SK-N-SH (cell line): ENCODE data around the gene B3GAT3. TPM values are rescaled to one million over a fixed set of nuclear protein-coding genes. Genes with fewer than 3 reads are reported as not detected.

Experiments used
- CTCF ChIA-PET: fragments of 300-600, 350-600 bp; formaldehyde crosslinking; extraction: SDS; loops from one replicate; lab custom pipeline; 2021; lab: Yijun Ruan, JAX
- POLR2A ChIA-PET: fragments of 350-600 bp; sonication (Branson Sonifier 250); formaldehyde crosslinking; extraction: SDS; loops from one replicate; lab custom pipeline; 2020; ENCODE audit warnings: antibody characterized with exemption, inconsistent platforms; lab: Yijun Ruan, JAX
- DNase-seq: peaks from one replicate; pipeline ENCODE4 v3.0.0; 2012
- H2AFZ ChIP-seq: fragments of 200-600 bp; sonication (generic); 2 replicates; pipeline ENCODE4 v1.8.1; 2016; ENCODE audit warnings: antibody characterized with exemption, mild to moderate bottlenecking, low read depth
- H3F3A ChIP-seq: fragments of 200-600 bp; sonication (generic); replicated peaks from 2 replicates; pipeline ENCODE3; 2016; ENCODE audit warnings: antibody characterized with exemption, mild to moderate bottlenecking; ENCODE audit not compliant: insufficient read depth
- H3K27ac ChIP-seq, 2 experiments: fragments of 200-500 bp in 1 of 2; fragments of 200-600 bp in 1 of 2; sonication (Bioruptor generic) in 1 of 2; sonication (generic), shearing (Covaris generic) in 1 of 2; 2 replicates each; pipeline versions ENCODE4 v1.5.1 to v1.6.1; 2014 to 2016; ENCODE audit warnings: low read depth in 2 of 2, inconsistent platforms in 1 of 2, low read length in 1 of 2, mild to moderate bottlenecking in 1 of 2, mixed read lengths in 1 of 2
- H3K27me3 ChIP-seq: fragments of 200-600 bp; sonication (generic), shearing (Covaris generic); 2 replicates; pipeline ENCODE4 v1.6.1; 2016; ENCODE audit warnings: mixed run types; ENCODE audit not compliant: insufficient read depth
- H3K36me3 ChIP-seq, 2 experiments: fragments of 200-500 bp in 1 of 2; fragments of 200-600 bp in 1 of 2; sonication (Bioruptor generic) in 1 of 2; sonication (generic) in 1 of 2; replicated peaks in 1 of 2; 2 replicates each; pipeline versions ENCODE3 to v1.5.1; 2014 to 2016; ENCODE audit warnings: low read length in 1 of 2, mild to moderate bottlenecking in 1 of 2; ENCODE audit not compliant: insufficient read depth in 2 of 2, control insufficient read depth in 1 of 2
- H3K4me1 ChIP-seq, 2 experiments: fragments of 200-500 bp in 1 of 2; fragments of 200-600 bp in 1 of 2; sonication (Bioruptor generic) in 1 of 2; sonication (generic), shearing (Covaris generic) in 1 of 2; 2 replicates each; pipeline versions ENCODE4 v1.5.1 to v1.6.1; 2014 to 2016; ENCODE audit warnings: low read depth in 1 of 2, low read length in 1 of 2, mixed run types in 1 of 2; ENCODE audit not compliant: insufficient read depth in 2 of 2, control insufficient read depth in 1 of 2
- H3K4me2 ChIP-seq: fragments of 200-600 bp; sonication (generic), shearing (Covaris generic); 2 replicates; pipeline ENCODE4 v1.6.1; 2017; ENCODE audit warnings: mixed run types
- H3K4me3 ChIP-seq, 2 experiments: fragments of 200-500 bp in 1 of 2; fragments of 200-600 bp in 1 of 2; sonication (Bioruptor generic) in 1 of 2; sonication (generic), shearing (Covaris generic) in 1 of 2; 2 replicates each; pipeline versions ENCODE4 v1.5.1 to v1.8.1; 2014 to 2016; ENCODE audit warnings: low read depth in 2 of 2, inconsistent platforms in 1 of 2, low read length in 1 of 2, mild to moderate bottlenecking in 1 of 2, mixed read lengths in 1 of 2, moderate library complexity in 1 of 2
- H3K79me2 ChIP-seq: fragments of 200-600 bp; sonication (generic); 2 replicates; pipeline ENCODE4 v1.8.1; 2017; ENCODE audit warnings: mild to moderate bottlenecking; ENCODE audit not compliant: insufficient read depth
- H3K9ac ChIP-seq: fragments of 200-600 bp; sonication (generic); 2 replicates; pipeline ENCODE4 v1.6.1; 2017; ENCODE audit warnings: mixed run types
- H3K9me2 ChIP-seq: fragments of 200-600 bp; sonication (generic); 2 replicates; pipeline ENCODE4 v1.6.1; 2017; ENCODE audit warnings: mixed run types
- H3K9me3 ChIP-seq: fragments of 200-600 bp; sonication (generic); 2 replicates; pipeline ENCODE4 v1.6.1; 2017; ENCODE audit warnings: mixed run types, mild to moderate bottlenecking, moderate library complexity
- H4K20me1 ChIP-seq: fragments of 200-600 bp; sonication (generic); 2 replicates; pipeline ENCODE4 v1.6.1; 2017; ENCODE audit warnings: mild to moderate bottlenecking, mixed run types; ENCODE audit not compliant: insufficient read depth
- GABPA ChIP-seq: IDR thresholded peaks from 2 replicates; pipeline ENCODE4 v1.4.0; 2012; ENCODE audit warnings: low read depth, mild to moderate bottlenecking
- MXI1 ChIP-seq: IDR thresholded peaks from 2 replicates; pipeline ENCODE4 v1.6.1; 2012; ENCODE audit warnings: mild to moderate bottlenecking, low read depth, low read length, improper control_type of control experiment
- NRF1 ChIP-seq: IDR thresholded peaks from 2 replicates; pipeline ENCODE4 v1.6.1; 2012; ENCODE audit warnings: low read depth, mild to moderate bottlenecking, low read length
- POLR2AphosphoS5 ChIP-seq: IDR thresholded peaks from 2 replicates; pipeline ENCODE4 v1.6.1; 2012; ENCODE audit warnings: low read depth, low read length
- RAD21 ChIP-seq: IDR thresholded peaks from 2 replicates; pipeline ENCODE4 v1.6.1; 2012; ENCODE audit warnings: mild to moderate bottlenecking, low read length
- RFX5 ChIP-seq: IDR thresholded peaks from 2 replicates; pipeline ENCODE4 v1.6.1; 2012; ENCODE audit warnings: mild to moderate bottlenecking, improper control_type of control experiment, low read length
- RXRA ChIP-seq: IDR thresholded peaks from 2 replicates; pipeline ENCODE4 v1.4.0; 2012; ENCODE audit warnings: low read depth, mild to moderate bottlenecking, borderline replicate concordance
- YY1 ChIP-seq: IDR thresholded peaks from 2 replicates; pipeline ENCODE4 v1.4.0; 2012; ENCODE audit warnings: low read depth, mild to moderate bottlenecking
- WGBS: methylation state at CpG from one replicate; pipeline ENCODE4 v1.1.6; 2017; ENCODE audit warnings: low lambda C conversion rate; 5-methylcytosine and 5-hydroxymethylcytosine counted together
- polyA plus RNA-seq, 3 experiments: library from polyadenylated mRNA; depleted of rRNA; stranded (reverse); fragments of >200 nt; gene quantifications; 2 replicates each; pipeline ENCODE4 v1.2.3, GENCODE V29; 2012
- TF ChIP-seq, protein P1 (sequence below): IDR thresholded peaks from 2 replicates; pipeline ENCODE4 v1.6.1; 2012; ENCODE audit warnings: mild to moderate bottlenecking, low read depth, low read length, moderate library complexity
- TF ChIP-seq, protein P2 (sequence below): IDR thresholded peaks from 2 replicates; pipeline ENCODE4 v1.4.0; 2012; ENCODE audit warnings: low read depth, borderline replicate concordance
- TF ChIP-seq, protein P3 (sequence below): fragments of 150-350 bp; IDR thresholded peaks from 2 replicates; pipeline ENCODE4 v1.6.1; 2017; ENCODE audit warnings: antibody characterized with exemption, low read length, low read depth, borderline replicate concordance
- TF ChIP-seq, protein P4 (sequence below): IDR thresholded peaks from 2 replicates; pipeline ENCODE4; 2012
- TF ChIP-seq, protein P5 (sequence below): fragments of 200-600 bp; sonication (generic); IDR thresholded peaks from 2 replicates; pipeline ENCODE4 v1.6.1; 2017; ENCODE audit warnings: antibody characterized with exemption, mild to moderate bottlenecking, moderate library complexity

The B3GAT3 gene
- polyA plus RNA-seq, 1 of the 3 experiments (the other 2 are of a cell fraction): 104 TPM

DNA sequence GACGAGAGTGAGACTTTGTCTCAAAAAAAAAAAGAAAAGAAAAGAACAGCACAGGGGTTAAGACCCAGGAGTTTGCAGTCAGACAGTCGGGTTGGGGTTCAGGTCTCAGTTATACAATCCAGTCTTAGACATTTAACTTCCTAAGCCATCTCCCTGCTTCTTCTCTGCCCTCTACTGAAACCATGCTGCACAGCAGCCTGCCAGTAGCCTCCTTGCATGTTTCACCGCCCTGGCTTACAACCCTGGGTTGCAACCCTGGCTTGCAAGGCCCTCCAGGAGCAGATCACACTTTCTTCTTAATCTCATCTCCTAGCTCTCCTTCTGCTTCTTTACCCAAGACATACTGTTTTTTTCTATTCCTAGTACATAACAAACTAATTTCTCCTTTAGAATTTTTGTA lies 5.9 kb upstream of the B3GAT3 start:
- Histone ChIP-seq H3K27ac (no peak overlapping the region), H3K4me1 (no peaks in the 10 kb centered on the region)
- CTCF ChIA-PET: interaction anchor here (1.4 kb wide), 1 partner anchor 203 kb away, joined by 3 read pairs; no protein-coding TSS in a partner anchor

DNA sequence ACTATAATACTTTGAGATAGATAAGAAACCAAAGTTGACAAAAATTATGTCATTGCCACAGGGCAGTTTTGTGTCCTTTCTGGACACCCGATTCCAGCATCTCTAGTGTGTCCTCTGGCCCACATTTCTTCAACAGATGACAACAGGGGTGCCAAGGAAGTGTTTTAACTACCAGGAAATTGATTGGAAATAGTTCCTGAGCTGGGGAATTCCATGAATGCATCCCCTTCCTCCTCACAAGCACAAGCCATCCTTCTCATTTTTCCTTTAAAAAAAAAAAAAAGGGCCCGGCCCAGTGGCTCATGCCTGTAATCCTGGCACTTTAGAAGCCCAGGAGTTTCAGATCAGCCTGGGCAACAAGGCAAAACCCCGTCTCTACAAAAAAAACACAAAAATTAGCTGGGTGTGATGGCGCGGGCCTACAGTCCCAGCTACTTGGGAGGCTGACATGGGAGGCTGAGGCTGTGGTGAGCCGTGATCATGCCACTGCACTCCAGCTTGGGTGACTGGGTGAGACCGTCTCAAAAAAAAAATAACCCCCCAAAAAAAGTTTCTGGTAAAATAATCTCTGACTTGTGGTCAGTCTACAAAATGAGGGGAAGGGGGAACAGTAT lies 797 bp upstream of the B3GAT3 start:
- H3K4me1 ChIP-seq: peaks cover 7 to 15% of the 10 kb centered on the region in 2 experiments; a peak in 3 of 4 replicates
- no peak for DNase-seq
- H3K27me3 ChIP-seq: no peaks in the 10 kb centered on the region
- peak overlapping the region; percentile 23 to 92; a peak in 2 of 4 replicates for H3K4me3 ChIP-seq
- H3K36me3 ChIP-seq: peaks cover 11 to 22% of the 10 kb centered on the region in 2 experiments
- no peak overlapping the region for H3K9ac ChIP-seq
- H3F3A ChIP-seq: peaks cover 41% of the 10 kb centered on the region
- H2AFZ ChIP-seq: peak overlapping the region; percentile 34; the same call in 1 of the 2 replicates
- peak overlapping the region; percentile 94; the same call in 1 of the 2 replicates for H3K4me2 ChIP-seq
- peaks cover 30% of the 10 kb centered on the region for H3K79me2 ChIP-seq
- H3K9me2 ChIP-seq: no peaks in the 10 kb centered on the region
- CTCF ChIA-PET: interaction anchor here (0.9 to 2.5 kb wide), 6 partner anchors 9 to 228 kb away, joined by 3 to 16 read pairs (median 8); partner anchors contain the start of genes ROM1 and TMEM179B
- no peaks in the 10 kb centered on the region for H3K9me3 ChIP-seq
- H3K27ac ChIP-seq: peak overlapping the region; percentile 78 to 83
- no peaks in the 10 kb centered on the region for H4K20me1 ChIP-seq
- WGBS: 98% methylated on average over 7 of the region's 7 CpGs
- POLR2A ChIA-PET: interaction anchor here (0.6 to 3.3 kb wide), 11 partner anchors 9 to 226 kb away, joined by 3 to 37 read pairs (median 7); partner anchors contain the start of genes BSCL2, C11orf98, CSKMT and EML3
- TF ChIP-seq RFX5 (no peak), POLR2AphosphoS5 (no peak), MXI1 (no peak), RXRA (no peak), YY1 (no peak), GABPA (no peak), NRF1 (no peak)
- TF ChIP-seq, protein P1, sequence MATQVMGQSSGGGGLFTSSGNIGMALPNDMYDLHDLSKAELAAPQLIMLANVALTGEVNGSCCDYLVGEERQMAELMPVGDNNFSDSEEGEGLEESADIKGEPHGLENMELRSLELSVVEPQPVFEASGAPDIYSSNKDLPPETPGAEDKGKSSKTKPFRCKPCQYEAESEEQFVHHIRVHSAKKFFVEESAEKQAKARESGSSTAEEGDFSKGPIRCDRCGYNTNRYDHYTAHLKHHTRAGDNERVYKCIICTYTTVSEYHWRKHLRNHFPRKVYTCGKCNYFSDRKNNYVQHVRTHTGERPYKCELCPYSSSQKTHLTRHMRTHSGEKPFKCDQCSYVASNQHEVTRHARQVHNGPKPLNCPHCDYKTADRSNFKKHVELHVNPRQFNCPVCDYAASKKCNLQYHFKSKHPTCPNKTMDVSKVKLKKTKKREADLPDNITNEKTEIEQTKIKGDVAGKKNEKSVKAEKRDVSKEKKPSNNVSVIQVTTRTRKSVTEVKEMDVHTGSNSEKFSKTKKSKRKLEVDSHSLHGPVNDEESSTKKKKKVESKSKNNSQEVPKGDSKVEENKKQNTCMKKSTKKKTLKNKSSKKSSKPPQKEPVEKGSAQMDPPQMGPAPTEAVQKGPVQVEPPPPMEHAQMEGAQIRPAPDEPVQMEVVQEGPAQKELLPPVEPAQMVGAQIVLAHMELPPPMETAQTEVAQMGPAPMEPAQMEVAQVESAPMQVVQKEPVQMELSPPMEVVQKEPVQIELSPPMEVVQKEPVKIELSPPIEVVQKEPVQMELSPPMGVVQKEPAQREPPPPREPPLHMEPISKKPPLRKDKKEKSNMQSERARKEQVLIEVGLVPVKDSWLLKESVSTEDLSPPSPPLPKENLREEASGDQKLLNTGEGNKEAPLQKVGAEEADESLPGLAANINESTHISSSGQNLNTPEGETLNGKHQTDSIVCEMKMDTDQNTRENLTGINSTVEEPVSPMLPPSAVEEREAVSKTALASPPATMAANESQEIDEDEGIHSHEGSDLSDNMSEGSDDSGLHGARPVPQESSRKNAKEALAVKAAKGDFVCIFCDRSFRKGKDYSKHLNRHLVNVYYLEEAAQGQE: no peak
- TF ChIP-seq, protein P2, sequence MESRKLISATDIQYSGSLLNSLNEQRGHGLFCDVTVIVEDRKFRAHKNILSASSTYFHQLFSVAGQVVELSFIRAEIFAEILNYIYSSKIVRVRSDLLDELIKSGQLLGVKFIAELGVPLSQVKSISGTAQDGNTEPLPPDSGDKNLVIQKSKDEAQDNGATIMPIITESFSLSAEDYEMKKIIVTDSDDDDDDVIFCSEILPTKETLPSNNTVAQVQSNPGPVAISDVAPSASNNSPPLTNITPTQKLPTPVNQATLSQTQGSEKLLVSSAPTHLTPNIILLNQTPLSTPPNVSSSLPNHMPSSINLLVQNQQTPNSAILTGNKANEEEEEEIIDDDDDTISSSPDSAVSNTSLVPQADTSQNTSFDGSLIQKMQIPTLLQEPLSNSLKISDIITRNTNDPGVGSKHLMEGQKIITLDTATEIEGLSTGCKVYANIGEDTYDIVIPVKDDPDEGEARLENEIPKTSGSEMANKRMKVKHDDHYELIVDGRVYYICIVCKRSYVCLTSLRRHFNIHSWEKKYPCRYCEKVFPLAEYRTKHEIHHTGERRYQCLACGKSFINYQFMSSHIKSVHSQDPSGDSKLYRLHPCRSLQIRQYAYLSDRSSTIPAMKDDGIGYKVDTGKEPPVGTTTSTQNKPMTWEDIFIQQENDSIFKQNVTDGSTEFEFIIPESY: no peak

More for the DNA sequence above, 5.9 kb upstream of the B3GAT3 start:
- Histone ChIP-seq H3K79me2 (no peaks in the 10 kb centered on the region), H3K36me3 (peaks cover 25 to 59% of the 10 kb centered on the region in 2 experiments), H3K27me3 (no peaks in the 10 kb centered on the region), H4K20me1 (no peaks in the 10 kb centered on the region), H3K4me3 (no peak overlapping the region), H3F3A (peaks cover 19% of the 10 kb centered on the region), H3K4me2 (no peak overlapping the region), H3K9me2 (no peaks in the 10 kb centered on the region), H2AFZ (no peak overlapping the region), H3K9ac (no peak overlapping the region), H3K9me3 (no peaks in the 10 kb centered on the region)
- TF ChIP-seq YY1: no peak
- 0 out of 2 replicates have a peak, but pooled peaks have one; percentile 19 for TF ChIP-seq RAD21
- TF ChIP-seq, protein P3, sequence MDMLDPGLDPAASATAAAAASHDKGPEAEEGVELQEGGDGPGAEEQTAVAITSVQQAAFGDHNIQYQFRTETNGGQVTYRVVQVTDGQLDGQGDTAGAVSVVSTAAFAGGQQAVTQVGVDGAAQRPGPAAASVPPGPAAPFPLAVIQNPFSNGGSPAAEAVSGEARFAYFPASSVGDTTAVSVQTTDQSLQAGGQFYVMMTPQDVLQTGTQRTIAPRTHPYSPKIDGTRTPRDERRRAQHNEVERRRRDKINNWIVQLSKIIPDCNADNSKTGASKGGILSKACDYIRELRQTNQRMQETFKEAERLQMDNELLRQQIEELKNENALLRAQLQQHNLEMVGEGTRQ: no peak
- TF ChIP-seq, protein P4, sequence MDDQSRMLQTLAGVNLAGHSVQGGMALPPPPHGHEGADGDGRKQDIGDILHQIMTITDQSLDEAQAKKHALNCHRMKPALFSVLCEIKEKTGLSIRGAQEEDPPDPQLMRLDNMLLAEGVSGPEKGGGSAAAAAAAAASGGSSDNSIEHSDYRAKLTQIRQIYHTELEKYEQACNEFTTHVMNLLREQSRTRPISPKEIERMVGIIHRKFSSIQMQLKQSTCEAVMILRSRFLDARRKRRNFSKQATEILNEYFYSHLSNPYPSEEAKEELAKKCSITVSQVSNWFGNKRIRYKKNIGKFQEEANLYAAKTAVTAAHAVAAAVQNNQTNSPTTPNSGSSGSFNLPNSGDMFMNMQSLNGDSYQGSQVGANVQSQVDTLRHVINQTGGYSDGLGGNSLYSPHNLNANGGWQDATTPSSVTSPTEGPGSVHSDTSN: no peak
- TF ChIP-seq, protein P5, sequence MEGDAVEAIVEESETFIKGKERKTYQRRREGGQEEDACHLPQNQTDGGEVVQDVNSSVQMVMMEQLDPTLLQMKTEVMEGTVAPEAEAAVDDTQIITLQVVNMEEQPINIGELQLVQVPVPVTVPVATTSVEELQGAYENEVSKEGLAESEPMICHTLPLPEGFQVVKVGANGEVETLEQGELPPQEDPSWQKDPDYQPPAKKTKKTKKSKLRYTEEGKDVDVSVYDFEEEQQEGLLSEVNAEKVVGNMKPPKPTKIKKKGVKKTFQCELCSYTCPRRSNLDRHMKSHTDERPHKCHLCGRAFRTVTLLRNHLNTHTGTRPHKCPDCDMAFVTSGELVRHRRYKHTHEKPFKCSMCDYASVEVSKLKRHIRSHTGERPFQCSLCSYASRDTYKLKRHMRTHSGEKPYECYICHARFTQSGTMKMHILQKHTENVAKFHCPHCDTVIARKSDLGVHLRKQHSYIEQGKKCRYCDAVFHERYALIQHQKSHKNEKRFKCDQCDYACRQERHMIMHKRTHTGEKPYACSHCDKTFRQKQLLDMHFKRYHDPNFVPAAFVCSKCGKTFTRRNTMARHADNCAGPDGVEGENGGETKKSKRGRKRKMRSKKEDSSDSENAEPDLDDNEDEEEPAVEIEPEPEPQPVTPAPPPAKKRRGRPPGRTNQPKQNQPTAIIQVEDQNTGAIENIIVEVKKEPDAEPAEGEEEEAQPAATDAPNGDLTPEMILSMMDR: 0 out of 2 replicates have a peak, but pooled peaks have one; percentile 9
- WGBS: 95% methylated on average over 3 of the region's 3 CpGs
- POLR2A ChIA-PET: no interaction called here
- no peak for DNase-seq
